HG02884 (cell line): ENCODE results near the gene GNAT1.
"Not testable (repeated sequence)": the region's sequence is repeated elsewhere in the genome, so short reads cannot be mapped to it uniquely, and the experiment has no call there.

Source experiments
- ATAC-seq: cut with Tn5 transposase; IDR thresholded peaks from one replicate; pipeline ENCODE4 v1.9.1; 2021; ENCODE audit warnings: mild to moderate bottlenecking, moderate library complexity; ENCODE audit not compliant: unreplicated experiment

The GNAT1 gene

DNA sequence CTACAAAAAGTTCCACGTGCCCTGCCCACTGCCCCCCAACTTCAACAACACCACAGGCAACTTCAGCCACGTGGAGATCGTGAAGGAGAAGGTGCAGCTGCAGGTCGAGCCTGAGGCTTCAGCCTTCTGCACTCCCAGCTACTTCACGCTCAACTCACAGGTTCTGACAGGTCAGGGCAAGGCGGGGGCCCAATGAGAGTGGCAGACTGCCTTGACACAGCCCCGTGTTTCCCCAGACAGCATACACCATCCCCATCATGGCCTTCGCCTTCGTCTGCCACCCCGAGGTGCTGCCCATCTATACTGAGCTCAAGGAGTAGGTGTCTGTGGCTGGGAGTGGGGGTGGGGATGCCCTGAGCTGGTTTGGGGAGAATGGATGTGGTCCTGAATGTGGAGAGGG lies 26.3 kb downstream of the GNAT1 start:
- no peak for ATAC-seq

DNA sequence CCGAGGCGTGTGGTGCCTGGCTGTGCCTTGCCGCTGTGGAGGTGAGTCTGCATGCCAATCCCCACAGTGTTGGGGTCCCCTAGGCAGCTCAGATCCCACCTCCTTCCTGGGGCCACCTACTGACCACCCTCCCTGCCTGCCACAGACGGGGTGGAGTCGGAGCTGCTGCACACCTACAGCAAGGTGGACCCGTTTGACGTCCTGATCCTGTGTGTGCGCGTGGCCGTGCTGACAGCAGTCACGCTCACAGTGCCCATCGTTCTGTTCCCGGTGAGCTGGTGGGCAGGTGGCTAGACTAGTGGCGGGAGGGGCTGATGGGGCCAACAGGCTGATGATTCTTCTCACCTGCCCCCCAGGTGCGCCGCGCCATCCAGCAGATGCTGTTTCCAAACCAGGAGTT lies 27.0 kb downstream of the GNAT1 start:
- ATAC-seq = no peak

DNA sequence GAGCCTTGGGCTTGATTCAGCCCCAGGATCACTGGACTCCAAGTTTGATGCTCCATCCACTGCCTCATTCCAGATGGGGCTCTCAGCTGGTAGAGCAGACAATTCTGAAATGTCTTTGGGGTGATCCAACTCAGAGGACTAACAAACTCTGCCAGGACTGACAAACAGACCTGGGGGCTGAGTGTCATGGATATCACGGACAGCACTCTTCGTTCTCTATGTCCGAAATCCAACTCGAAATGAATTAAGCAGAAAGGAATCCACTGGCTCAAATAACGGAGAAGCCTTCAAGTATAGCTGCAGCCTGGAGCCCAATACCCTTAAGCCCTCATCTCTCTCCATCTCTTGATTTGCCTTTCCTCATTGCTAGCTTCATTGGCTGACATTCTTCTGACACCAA lies 27.9 kb downstream of the GNAT1 start:
- ATAC-seq = no peak

DNA sequence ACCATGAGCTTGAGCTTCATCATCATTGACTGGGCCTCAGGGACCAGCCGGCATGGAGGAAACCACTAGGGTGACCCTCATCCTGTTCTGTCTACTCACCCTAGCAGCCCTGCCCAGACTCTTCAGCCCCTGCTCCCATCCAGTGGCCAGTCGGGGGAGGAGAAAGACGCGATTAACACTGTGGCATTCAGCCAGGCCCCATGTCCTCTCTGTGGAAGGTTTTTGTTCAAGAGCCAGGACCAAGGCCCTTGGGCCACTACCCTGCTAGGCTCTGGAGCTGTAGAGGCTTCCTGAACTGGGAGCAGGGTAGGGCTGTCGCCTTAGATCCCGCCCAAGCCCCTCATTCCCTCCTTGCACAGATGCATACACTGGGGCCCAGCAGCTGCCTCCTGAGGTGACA lies 28.7 kb downstream of the GNAT1 start:
- ATAC-seq = no peak

DNA sequence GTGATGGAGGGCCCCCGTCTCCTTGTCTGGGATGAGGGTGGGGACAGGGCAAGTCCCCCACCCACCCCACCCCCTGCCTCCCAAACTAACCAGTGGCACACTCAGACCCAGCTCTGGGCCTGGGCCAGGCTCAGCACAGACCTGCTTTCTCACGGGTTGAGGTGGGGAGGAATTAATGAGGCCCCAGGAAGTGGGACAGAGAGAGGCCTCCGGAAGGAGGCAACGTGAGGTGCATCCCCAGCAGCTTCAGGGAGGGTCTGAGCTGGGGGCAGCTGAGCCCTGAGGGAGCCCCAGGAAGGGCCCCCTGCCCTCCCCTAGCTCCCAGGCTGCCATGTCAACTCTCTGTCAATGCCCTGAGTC lies 29.6 kb downstream of the GNAT1 start:
- no peak for ATAC-seq

DNA sequence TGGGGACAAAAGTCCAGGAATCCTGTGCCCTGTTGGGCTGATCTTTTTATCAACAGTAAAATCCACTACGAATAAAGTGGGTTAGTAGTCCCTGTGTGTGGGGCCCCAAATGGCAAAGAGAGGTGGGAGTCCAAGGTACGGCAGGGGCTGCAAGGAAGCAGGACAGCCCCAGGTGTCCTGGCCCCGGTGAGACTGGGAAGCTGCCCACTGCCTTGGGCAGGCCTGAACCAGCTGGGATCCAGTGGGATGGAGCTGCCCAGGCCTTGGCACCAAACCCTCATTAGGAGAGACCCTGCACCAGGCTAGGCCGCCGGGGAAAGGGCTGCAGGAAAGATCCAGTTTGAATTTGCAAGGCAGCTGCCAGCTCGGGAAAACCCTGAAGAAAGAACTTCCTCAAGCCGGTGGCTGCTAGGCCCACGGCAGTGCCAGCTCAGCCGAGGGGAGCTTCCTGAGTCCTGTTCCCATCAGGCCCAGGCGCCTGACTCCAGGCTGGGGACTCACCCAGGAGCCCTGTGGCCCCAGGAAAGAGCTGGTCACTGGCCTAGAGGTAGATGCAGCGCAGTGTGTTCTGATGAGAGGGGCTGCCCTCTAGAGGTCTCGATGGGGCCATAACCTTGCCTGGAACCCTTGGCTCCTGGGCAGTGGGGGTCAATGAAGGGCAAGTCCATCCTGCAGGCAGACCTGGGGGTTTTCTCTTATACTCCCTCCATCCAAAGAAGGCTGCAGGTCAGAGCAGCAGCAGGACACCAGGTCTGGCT lies 30.2 kb downstream of the GNAT1 start:
- ATAC-seq = no peak

DNA sequence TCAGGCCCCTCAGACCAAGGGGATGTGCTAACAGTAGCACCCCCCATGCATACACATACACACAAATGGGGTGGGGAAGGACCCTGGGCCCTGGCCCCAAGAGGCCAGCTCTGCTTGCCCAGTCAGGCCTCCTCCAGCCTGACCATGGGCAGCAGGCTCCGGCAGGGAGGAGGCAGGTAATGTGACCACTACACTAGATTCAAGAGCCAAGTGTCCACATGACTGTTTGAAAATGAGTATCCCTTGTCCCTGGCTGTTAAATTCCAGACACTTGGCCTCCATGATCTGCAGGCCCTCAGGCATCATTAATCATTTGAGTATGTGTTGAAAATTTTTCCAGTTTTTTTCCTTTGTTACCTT lies 30.7 kb downstream of the GNAT1 start:
- ATAC-seq = no peak

DNA sequence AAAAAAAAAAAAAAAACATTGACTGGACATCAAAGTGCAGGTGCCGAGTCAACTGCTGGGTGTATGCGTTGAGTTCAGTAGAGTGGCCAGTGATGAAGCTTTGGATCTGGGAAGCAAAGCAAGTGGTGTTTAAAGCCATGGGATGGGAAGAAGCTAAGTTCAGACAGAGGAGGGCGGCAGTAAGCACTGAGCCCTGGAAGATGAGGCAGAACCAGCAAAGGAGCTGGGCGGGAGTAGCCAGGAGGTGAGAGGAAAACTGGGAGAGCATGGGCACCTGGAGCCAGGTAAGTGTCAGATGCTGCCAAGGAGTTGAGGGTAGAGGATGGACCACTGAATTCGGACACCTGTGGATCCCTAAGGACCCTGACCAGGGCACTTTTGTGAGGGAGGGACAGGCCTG lies 33.2 kb downstream of the GNAT1 start:
- ATAC-seq = no peak

DNA sequence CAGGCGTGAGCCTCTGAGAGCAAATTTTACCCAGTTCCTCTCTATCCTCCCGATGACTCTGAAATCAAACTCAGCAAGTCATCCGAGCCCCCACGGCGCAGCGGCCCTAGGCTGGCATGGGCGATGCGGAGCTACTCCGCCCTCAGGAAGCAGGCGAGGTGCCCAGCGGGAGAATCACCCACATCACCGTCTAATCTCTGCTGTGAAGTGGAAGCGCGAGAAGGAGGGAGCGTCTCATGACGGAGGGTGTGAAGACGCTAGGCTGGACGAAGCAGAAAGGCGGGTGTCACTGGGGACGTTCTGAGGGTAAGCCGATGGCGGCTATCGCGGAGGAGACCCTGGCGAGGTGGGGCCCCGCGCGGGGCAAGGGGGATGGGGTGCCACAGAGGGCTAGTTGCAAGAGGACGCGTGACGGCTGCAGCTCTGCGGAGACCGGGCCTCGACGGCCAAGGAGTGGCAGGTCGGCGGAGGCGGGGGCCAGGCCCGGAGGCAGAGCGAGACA lies 35.5 kb downstream of the GNAT1 start:
- peak; percentile 12 for ATAC-seq

DNA sequence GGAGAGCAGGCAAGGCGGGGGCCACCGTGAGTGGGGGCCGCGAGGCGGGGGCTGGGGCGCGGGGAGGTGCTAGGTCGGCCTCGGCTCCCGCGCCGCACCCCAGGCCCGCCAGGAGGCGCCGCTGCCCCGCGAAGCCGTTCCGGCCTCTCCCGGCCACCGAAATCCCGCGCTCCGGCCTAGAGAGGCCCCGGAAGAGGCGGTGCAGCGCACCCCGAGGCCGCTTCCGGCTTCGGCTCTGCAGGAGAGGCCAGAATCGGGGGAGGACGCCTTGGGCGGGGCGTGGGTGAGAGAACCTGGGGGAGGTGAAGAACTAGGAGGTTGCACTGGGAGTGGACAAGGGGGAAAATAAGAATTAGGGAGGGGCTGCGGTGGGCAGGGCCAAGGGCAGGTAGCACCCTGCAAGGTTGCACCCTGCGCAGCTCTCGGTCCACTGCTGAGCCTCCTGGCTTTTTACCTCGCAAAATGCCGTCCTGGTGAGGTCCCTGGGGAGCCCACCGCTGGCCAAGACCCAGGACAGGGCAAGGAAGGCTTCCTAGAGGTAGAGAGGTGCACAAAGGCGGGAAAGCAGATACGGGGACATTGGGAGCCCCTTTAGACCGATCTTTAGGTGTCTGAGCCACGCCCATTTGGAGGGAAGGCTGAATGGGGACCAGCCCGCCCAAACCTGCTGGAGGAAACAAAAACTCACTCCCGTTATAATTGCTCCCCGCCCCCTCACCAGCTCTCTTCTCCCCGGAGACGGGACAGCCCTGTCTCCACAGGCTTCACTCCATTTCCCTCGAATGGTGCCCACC lies 36.2 kb downstream of the GNAT1 start:
- ATAC-seq = peak; percentile 89

DNA sequence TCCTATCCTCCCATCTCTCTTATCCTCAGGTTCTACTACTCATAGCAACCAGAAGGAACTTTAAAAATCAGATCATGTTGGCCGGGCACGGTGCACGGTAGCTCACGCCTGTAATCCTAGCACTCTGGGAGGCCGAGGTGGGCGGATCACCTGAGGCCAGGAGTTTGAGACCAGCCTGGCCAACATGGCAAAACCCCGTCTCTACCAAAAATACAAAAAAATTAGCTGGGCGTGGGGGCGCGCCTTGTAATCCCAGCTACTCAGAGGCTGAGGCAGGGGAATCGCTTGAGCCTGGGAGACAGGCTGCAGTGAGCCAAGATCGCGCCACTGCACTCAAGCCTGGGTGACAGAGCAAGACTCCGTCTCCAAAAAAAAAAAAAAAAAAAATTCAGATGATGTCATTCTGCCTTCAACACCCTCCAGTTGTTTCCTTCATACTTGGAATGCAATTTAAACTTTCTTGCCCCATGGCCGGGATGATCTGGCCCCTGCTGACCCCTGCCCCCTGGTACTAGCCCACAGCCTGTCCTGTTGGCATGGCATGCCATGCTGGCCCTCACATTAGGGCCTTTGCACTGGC lies 36.9 kb downstream of the GNAT1 start:
- not testable (repeated sequence) for ATAC-seq

DNA sequence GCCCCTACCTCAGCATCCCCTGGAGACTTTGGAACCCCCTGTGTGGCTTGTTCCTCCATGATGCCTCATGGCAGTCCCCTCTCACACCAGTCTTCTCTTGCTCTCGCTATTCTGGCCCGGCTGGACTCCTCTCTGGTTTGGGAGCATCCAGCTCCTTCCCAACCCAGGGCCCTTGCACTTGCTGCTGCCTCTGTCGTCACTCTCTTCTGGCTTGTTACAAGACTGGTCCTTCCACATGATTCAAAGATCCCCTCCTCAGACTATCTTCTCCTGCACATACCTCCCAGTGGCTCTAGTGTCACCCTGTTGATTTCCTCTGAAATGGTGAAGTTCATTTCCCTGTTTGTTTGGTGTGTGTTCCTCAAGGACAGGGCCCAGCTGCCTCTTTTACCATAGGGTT lies 38.1 kb downstream of the GNAT1 start:
- no peak for ATAC-seq

DNA sequence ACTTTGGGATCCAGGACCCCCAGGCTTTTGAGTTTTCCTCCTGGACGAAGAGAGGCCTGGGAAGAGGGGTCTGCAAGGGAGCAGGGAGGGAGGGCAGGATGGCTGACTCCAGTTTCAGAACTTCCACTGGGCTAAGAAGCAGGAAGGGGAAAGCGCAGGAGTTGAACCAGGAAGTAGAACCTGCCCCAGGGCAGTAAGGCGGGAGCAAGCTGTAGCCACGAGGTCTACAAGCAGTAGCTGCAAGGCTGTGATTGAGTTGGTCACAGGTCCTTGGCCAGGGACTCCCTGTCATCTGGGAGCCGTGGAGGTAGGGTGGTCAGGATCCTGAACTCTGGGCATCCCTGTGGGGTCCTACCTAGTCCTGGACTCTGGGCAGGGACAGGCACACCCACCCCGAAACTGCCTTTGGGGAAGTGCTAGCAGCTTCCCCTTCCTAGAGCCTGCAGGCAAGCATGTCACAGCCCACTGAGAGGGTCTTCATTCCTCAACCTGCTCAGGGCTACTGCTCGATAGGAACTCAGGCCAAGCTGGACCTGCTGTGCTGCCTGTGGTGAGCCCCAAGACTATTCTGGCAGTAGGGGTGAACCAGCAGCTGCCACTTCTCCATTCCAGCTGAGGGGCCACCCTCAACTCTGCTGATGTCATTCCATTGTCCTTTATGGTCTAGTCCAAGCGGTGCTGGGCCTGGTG lies 38.8 kb downstream of the GNAT1 start:
- ATAC-seq = no peak

DNA sequence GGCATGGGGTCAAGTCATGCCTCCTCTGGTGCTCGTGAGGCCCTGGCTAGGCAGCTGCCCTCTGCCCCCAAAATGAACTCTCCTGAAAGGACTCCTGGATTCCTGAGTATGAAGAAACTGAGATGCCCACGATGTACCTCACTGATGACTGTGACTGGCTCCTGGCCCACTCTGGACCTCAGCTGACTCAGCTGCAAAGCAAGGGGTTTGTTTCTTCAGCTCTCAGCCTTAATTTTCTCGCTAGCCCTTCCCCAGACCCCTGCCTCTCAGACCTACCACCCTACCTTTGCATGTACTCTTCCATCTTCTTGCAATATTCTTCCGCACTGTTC lies 39.4 kb downstream of the GNAT1 start:
- no peak for ATAC-seq

DNA sequence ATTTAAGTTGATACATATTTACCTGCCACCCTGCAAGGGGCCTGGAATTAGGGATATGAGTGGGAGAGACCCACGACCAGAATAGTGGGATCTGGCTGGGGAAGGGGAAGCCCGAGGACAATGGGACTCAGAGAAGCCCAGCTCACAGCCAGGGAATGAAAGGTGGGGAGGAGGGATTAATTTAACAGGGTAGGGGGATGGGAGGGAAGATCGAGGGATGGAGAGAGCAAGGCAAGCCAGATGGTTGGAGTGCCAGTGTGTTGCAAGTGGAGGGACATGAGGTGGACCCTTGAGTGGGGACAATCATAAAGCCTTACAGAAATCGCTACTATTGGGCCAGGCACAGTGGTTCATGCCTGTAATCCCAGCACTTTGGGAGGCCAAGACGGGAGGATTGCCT lies 40.2 kb downstream of the GNAT1 start:
- ATAC-seq = no peak

DNA sequence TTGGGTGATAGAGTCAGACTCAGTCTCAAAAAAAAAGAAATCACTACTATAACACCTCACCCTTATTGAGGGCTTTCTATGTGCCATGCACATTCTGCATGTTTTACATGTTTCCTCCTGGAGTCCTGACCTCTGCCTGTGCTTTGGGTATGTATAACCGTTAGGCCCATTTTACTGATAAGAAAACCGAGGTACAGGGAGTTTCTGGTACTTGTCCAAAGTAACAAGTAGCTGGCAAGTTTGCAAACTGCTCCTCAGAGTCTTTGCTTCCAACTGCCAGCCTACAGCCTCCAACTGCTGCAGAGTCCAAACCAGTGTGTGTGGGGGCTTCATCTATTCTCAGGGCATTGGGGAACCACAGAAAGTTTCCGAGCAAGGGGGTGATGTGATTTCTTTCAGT lies 40.9 kb downstream of the GNAT1 start:
- ATAC-seq = no peak

DNA sequence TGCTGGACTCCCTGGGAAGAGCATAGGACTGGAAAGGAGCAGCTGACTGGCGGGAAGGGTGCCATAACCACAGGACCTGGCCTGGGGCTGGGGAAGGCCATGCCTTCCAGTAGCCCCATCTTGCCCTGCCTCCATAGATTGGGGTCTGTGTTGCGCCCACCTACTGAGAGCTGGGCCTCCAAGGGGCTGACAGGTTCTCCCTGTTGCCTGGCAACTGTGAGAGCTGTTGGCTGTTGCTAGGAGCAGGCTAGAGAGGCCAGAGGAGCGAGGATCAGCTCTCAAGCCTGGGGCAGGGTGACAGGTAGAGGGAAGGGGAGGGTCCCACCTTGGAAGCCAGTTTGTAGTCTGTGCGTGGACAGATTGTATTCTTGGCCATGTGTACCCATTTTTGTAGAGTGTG lies 41.8 kb downstream of the GNAT1 start:
- ATAC-seq = no peak

DNA sequence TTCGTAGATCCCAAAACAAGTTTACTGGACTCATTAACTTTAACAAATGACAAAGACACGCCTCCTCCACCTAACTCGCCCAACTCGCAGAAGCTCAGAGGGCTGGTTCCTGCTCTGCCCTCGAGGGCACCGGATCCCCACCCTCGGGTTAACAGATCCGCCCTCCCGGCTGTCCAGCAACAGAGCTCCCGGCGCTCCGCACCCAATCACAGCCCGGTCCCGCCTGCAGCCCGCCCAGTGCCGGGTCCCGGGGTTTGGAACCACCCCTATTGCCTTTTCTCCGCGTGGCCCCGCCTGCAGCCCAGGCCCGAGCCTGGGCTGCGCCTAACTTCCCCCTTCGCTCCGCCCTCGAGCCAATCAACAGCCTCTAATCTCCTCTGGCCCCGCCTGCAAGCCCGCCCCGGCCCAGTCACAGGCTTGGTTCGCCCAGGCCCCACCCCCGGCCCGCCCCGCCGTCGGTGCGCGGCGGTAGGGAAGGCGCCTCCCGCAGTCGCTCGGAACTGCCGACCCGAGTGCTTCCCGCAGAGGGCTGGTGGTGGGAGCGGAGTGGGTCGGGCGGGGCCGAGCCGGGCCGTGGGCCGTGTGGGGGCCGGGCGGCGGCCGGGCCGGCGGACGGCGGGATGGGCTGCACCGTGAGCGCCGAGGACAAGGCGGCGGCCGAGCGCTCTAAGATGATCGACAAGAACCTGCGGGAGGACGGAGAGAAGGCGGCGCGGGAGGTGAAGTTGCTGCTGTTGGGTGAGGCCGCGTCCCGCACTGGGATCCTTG lies 44.5 kb downstream of the GNAT1 start, which contains the start of gene GNAI2:
Gene GNAI2 (plus strand): TSS at position 489 of the 768 bp plus-strand sequence. CDS start 132 bp downstream, at position 621.
- ATAC-seq = peak; percentile 90

DNA sequence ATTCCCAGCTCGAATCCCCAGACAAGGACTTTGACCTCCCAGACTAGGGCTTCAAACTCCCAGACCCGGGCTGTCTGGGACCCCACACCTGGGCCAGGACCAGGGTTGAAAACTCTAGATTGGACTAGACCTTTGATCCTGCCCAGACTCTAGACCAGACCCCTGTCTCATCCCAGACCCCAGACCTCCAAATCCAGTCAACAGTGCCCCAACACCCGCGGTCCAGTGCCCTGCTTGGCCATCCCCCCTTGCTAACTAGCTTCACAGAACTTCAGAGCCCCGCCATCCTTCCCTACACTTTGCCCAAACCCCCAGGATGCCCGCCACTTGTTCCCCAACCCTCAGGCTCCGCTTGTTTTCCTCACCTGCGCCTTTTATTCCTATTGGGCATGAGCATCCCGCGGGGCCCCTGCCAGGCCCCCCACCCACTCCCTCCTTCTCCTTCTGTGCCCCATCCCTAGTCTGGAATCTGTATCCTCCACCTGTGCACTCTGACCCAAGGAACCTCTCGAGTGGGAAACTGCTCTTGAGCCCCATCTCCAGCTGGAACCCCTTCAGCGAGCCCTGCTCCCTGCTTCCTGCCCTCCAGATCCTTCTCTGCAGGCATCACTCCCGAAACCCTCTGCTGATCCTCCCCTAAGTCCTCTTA lies 45.2 kb downstream of the GNAT1 start:
- ATAC-seq = no peak

DNA sequence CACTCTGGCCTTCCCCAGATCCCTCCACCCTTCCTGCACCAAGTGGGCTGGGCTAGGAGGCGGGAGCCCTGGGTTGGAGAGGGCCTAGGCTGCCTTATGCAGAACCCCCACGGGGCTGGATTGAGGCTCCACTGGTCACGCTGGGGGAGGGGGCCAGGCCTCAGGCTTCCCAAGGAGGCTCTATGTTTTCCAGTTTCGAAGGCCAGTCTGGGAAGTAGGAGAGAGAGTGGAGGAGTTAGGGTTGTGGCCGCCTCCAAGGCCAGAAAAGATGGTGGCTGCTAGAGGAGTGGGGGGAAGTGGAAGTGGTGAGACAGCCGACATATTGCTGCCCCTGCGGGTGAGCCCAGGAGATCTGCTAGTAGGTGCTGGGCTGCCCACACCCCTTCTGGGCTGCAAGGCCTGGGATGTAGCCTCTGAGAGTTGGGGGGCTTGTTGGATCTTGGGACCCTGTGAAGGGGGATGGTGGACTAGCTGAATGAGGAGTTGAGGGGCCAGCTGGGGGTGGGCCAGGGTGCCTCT lies 45.8 kb downstream of the GNAT1 start:
- no peak for ATAC-seq
